SK-N-SH (cell line): ENCODE data around the gene FOXR1. TPM values are rescaled to one million over a fixed set of nuclear protein-coding genes. Genes with fewer than 3 reads are reported as not detected.

ENCODE experiments used
- CTCF ChIA-PET: fragments of 300-600, 350-600 bp; formaldehyde crosslinking; extraction: SDS; loops from one replicate; lab custom pipeline; 2021; lab: Yijun Ruan, JAX
- POLR2A ChIA-PET: fragments of 350-600 bp; sonication (Branson Sonifier 250); formaldehyde crosslinking; extraction: SDS; loops from one replicate; lab custom pipeline; 2020; ENCODE audit warnings: antibody characterized with exemption, inconsistent platforms; lab: Yijun Ruan, JAX
- DNase-seq: peaks from one replicate; pipeline ENCODE4 v3.0.0; 2012
- H2AFZ ChIP-seq: fragments of 200-600 bp; sonication (generic); 2 replicates; pipeline ENCODE4 v1.8.1; 2016; ENCODE audit warnings: antibody characterized with exemption, mild to moderate bottlenecking, low read depth
- H3F3A ChIP-seq: fragments of 200-600 bp; sonication (generic); replicated peaks from 2 replicates; pipeline ENCODE3; 2016; ENCODE audit warnings: antibody characterized with exemption, mild to moderate bottlenecking; ENCODE audit not compliant: insufficient read depth
- H3K27ac ChIP-seq, 2 experiments: fragments of 200-500 bp in 1 of 2; fragments of 200-600 bp in 1 of 2; sonication (Bioruptor generic) in 1 of 2; sonication (generic), shearing (Covaris generic) in 1 of 2; 2 replicates each; pipeline versions ENCODE4 v1.5.1 to v1.6.1; 2014 to 2016; ENCODE audit warnings: low read depth in 2 of 2, inconsistent platforms in 1 of 2, low read length in 1 of 2, mild to moderate bottlenecking in 1 of 2, mixed read lengths in 1 of 2
- H3K27me3 ChIP-seq: fragments of 200-600 bp; sonication (generic), shearing (Covaris generic); 2 replicates; pipeline ENCODE4 v1.6.1; 2016; ENCODE audit warnings: mixed run types; ENCODE audit not compliant: insufficient read depth
- H3K36me3 ChIP-seq, 2 experiments: fragments of 200-500 bp in 1 of 2; fragments of 200-600 bp in 1 of 2; sonication (Bioruptor generic) in 1 of 2; sonication (generic) in 1 of 2; replicated peaks in 1 of 2; 2 replicates each; pipeline versions ENCODE3 to v1.5.1; 2014 to 2016; ENCODE audit warnings: low read length in 1 of 2, mild to moderate bottlenecking in 1 of 2; ENCODE audit not compliant: insufficient read depth in 2 of 2, control insufficient read depth in 1 of 2
- H3K4me1 ChIP-seq, 2 experiments: fragments of 200-500 bp in 1 of 2; fragments of 200-600 bp in 1 of 2; sonication (Bioruptor generic) in 1 of 2; sonication (generic), shearing (Covaris generic) in 1 of 2; 2 replicates each; pipeline versions ENCODE4 v1.5.1 to v1.6.1; 2014 to 2016; ENCODE audit warnings: low read depth in 1 of 2, low read length in 1 of 2, mixed run types in 1 of 2; ENCODE audit not compliant: insufficient read depth in 2 of 2, control insufficient read depth in 1 of 2
- H3K4me2 ChIP-seq: fragments of 200-600 bp; sonication (generic), shearing (Covaris generic); 2 replicates; pipeline ENCODE4 v1.6.1; 2017; ENCODE audit warnings: mixed run types
- H3K4me3 ChIP-seq, 2 experiments: fragments of 200-500 bp in 1 of 2; fragments of 200-600 bp in 1 of 2; sonication (Bioruptor generic) in 1 of 2; sonication (generic), shearing (Covaris generic) in 1 of 2; 2 replicates each; pipeline versions ENCODE4 v1.5.1 to v1.8.1; 2014 to 2016; ENCODE audit warnings: low read depth in 2 of 2, inconsistent platforms in 1 of 2, low read length in 1 of 2, mild to moderate bottlenecking in 1 of 2, mixed read lengths in 1 of 2, moderate library complexity in 1 of 2
- H3K79me2 ChIP-seq: fragments of 200-600 bp; sonication (generic); 2 replicates; pipeline ENCODE4 v1.8.1; 2017; ENCODE audit warnings: mild to moderate bottlenecking; ENCODE audit not compliant: insufficient read depth
- H3K9ac ChIP-seq: fragments of 200-600 bp; sonication (generic); 2 replicates; pipeline ENCODE4 v1.6.1; 2017; ENCODE audit warnings: mixed run types
- H3K9me2 ChIP-seq: fragments of 200-600 bp; sonication (generic); 2 replicates; pipeline ENCODE4 v1.6.1; 2017; ENCODE audit warnings: mixed run types
- H3K9me3 ChIP-seq: fragments of 200-600 bp; sonication (generic); 2 replicates; pipeline ENCODE4 v1.6.1; 2017; ENCODE audit warnings: mixed run types, mild to moderate bottlenecking, moderate library complexity
- H4K20me1 ChIP-seq: fragments of 200-600 bp; sonication (generic); 2 replicates; pipeline ENCODE4 v1.6.1; 2017; ENCODE audit warnings: mild to moderate bottlenecking, mixed run types; ENCODE audit not compliant: insufficient read depth
- CTCF ChIP-seq: fragments of 200-600 bp; sonication (generic); IDR thresholded peaks from 2 replicates; pipeline ENCODE4 v1.6.1; 2017; ENCODE audit warnings: antibody characterized with exemption, mild to moderate bottlenecking, moderate library complexity
- ELF1 ChIP-seq: IDR thresholded peaks from 2 replicates; pipeline ENCODE4 v1.4.0; 2012
- EZH2phosphoT487 ChIP-seq: fragments of 200-600 bp; sonication (generic); IDR thresholded peaks from 2 replicates; pipeline ENCODE4 v1.6.1; 2017; ENCODE audit warnings: low read depth, mixed run types, mild to moderate bottlenecking, antibody characterized with exemption, moderate library complexity, borderline replicate concordance
- GABPA ChIP-seq: IDR thresholded peaks from 2 replicates; pipeline ENCODE4 v1.4.0; 2012; ENCODE audit warnings: low read depth, mild to moderate bottlenecking
- IRF3 ChIP-seq: fragments of 150-350 bp; IDR thresholded peaks from 2 replicates; pipeline ENCODE4 v1.6.1; 2016; ENCODE audit warnings: mild to moderate bottlenecking, low read depth, low read length
- NFIC ChIP-seq: IDR thresholded peaks from 2 replicates; pipeline ENCODE4 v1.4.0; 2012; ENCODE audit warnings: borderline replicate concordance
- PBX3 ChIP-seq: IDR thresholded peaks from 2 replicates; pipeline ENCODE4; 2012
- POLR2AphosphoS5 ChIP-seq: IDR thresholded peaks from 2 replicates; pipeline ENCODE4 v1.6.1; 2012; ENCODE audit warnings: low read depth, low read length
- RAD21 ChIP-seq: IDR thresholded peaks from 2 replicates; pipeline ENCODE4 v1.6.1; 2012; ENCODE audit warnings: mild to moderate bottlenecking, low read length
- REST ChIP-seq: IDR thresholded peaks from 2 replicates; pipeline ENCODE4 v1.6.1; 2012; ENCODE audit warnings: mild to moderate bottlenecking, low read depth, low read length, moderate library complexity
- SMC3 ChIP-seq: IDR thresholded peaks from 2 replicates; pipeline ENCODE4 v1.6.1; 2012; ENCODE audit warnings: low read depth, low read length, improper control_type of control experiment
- USF2 ChIP-seq: fragments of 150-350 bp; IDR thresholded peaks from 2 replicates; pipeline ENCODE4 v1.6.1; 2017; ENCODE audit warnings: antibody characterized with exemption, low read length, low read depth, borderline replicate concordance
- YY1 ChIP-seq: IDR thresholded peaks from 2 replicates; pipeline ENCODE4 v1.4.0; 2012; ENCODE audit warnings: low read depth, mild to moderate bottlenecking
- ZBTB33 ChIP-seq: IDR thresholded peaks from 2 replicates; pipeline ENCODE4 v1.4.0; 2012; ENCODE audit warnings: low read depth, borderline replicate concordance
- WGBS: methylation state at CpG from one replicate; pipeline ENCODE4 v1.1.6; 2017; ENCODE audit warnings: low lambda C conversion rate; 5-methylcytosine and 5-hydroxymethylcytosine counted together
- polyA plus RNA-seq, 3 experiments: library from polyadenylated mRNA; depleted of rRNA; stranded (reverse); fragments of >200 nt; gene quantifications; 2 replicates each; pipeline ENCODE4 v1.2.3, GENCODE V29; 2012

FOXR1 gene
- polyA plus RNA-seq, 1 of the 3 experiments (the other 2 are of a cell fraction): not detected

GRCh38 chr11:119019996-119020395 is 48.4 kb downstream of the FOXR1 start:
- Histone ChIP-seq H3K27ac (no peak overlapping the region), H3K9me3 (no peaks in the 10 kb centered on the region), H3K27me3 (no peaks in the 10 kb centered on the region), H3K9me2 (no peaks in the 10 kb centered on the region), H3K9ac (peak overlapping the region; percentile 95; the same call in 1 of the 2 replicates), H3K79me2 (peaks cover 72% of the 10 kb centered on the region), H2AFZ (no peak overlapping the region), H3F3A (peaks cover 32% of the 10 kb centered on the region), H3K36me3 (peaks cover 48 to 49% of the 10 kb centered on the region in 2 experiments), H3K4me1 (peaks cover 15 to 29% of the 10 kb centered on the region in 2 experiments), H3K4me3 (peak overlapping the region; percentile 69 to 97), H4K20me1 (peaks cover 16% of the 10 kb centered on the region), H3K4me2 (peak overlapping the region; percentile 91)
- DNase-seq: no peak
- WGBS: 4% methylated on average over 2 of the region's 2 CpGs
- ChIA-PET POLR2A (interaction anchor here (1.8 to 2.3 kb wide), 2 partner anchors 36 to 48 kb away, joined by 9 to 13 read pairs; partner anchors contain the start of genes HYOU1 and VPS11), CTCF (interaction anchor here (0.9 to 4.2 kb wide), 2 partner anchors 9 to 80 kb away, joined by 3 to 16 read pairs; partner anchors contain the start of gene SLC37A4)
- TF ChIP-seq EZH2phosphoT487: no peak
- no peak for TF ChIP-seq USF2
- TF ChIP-seq SMC3: no peak
- no peak for TF ChIP-seq NFIC
- TF ChIP-seq PBX3: no peak
- no peak for TF ChIP-seq POLR2AphosphoS5
- TF ChIP-seq IRF3: no peak
- TF ChIP-seq YY1: no peak
- TF ChIP-seq REST: no peak
- TF ChIP-seq ZBTB33: no peak
- TF ChIP-seq CTCF: no peak
- no peak for TF ChIP-seq ELF1
- no peak for TF ChIP-seq RAD21
- TF ChIP-seq GABPA: no peak
